ENCODE results near the gene TOP2A. TPM values are rescaled to one million over a fixed set of nuclear protein-coding genes. Genes with fewer than 3 reads are reported as not detected.

The TOP2A gene
- total and polyA plus RNA-seq, 2 donors (not counting 1 experiment from before 2014, with no cell fraction given), result 39.2 to 41.6 TPM

DNA sequence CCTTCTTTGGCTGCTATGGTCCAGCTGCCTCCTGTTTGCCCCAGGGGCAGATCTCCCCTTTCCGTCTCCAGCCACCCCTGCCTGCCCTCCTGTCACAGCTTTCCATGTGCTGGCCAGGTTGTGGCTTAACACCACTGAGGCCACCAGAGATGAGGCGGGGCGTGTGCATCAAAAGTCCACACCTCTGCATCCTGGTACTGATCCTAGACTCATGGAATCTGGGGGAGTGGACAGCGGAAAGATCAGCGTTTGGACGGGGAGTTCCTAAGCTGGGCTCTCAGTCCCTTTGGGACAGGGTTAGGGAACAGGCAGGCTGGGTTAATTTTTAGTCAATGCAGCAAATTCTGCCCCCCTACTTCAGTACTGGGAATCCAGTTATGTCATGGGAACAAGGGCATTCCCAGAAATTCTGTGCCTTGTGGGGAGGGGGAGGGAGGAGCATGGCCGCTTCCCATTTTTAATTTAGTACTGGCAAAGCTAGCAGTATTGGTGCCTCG is 29.5 kb upstream of the TOP2A start:
- no peak for TF ChIP-seq EZH2 (IDR thresholded peaks at IDR 0.05; ENCODE audit: low read length, missing control alignments)
- TF ChIP-seq, protein P1, sequence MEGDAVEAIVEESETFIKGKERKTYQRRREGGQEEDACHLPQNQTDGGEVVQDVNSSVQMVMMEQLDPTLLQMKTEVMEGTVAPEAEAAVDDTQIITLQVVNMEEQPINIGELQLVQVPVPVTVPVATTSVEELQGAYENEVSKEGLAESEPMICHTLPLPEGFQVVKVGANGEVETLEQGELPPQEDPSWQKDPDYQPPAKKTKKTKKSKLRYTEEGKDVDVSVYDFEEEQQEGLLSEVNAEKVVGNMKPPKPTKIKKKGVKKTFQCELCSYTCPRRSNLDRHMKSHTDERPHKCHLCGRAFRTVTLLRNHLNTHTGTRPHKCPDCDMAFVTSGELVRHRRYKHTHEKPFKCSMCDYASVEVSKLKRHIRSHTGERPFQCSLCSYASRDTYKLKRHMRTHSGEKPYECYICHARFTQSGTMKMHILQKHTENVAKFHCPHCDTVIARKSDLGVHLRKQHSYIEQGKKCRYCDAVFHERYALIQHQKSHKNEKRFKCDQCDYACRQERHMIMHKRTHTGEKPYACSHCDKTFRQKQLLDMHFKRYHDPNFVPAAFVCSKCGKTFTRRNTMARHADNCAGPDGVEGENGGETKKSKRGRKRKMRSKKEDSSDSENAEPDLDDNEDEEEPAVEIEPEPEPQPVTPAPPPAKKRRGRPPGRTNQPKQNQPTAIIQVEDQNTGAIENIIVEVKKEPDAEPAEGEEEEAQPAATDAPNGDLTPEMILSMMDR (conservative IDR thresholded peaks at IDR 0.05 in 1 of 2, IDR thresholded peaks at IDR 0.05 in 1 of 2; ENCODE audit: low read depth in 1 of 2, low read length in 2 of 2), result no peak
- Histone ChIP-seq H3K27me3 (ENCODE audit: control insufficient read depth, insufficient read depth, low read length) (no peaks in the 10 kb centered on the region), H3K27ac (ENCODE audit: insufficient read depth, low read length) (peak overlapping the region; percentile 40), H3K4me2 (ENCODE audit: extremely low read depth, insufficient read depth, low read length) (peak overlapping the region; percentile 93), H3K4me1 (ENCODE audit: control insufficient read depth, extremely low read depth, insufficient read depth, low read length) (peaks cover 45% of the 10 kb centered on the region), H2AFZ (ENCODE audit: low read length) (no peak overlapping the region), H3K9ac (ENCODE audit: insufficient read depth, low read length) (no peak overlapping the region), H4K20me1 (ENCODE audit: control insufficient read depth, extremely low read depth, insufficient read depth, low read length) (peaks cover 3% of the 10 kb centered on the region), H3K79me2 (ENCODE audit: control insufficient read depth, insufficient read depth, low read length) (peaks cover 79% of the 10 kb centered on the region), H3K9me3 (ENCODE audit: control insufficient read depth, insufficient read depth, low read depth, low read length) (no peaks in the 10 kb centered on the region), H3K36me3 (ENCODE audit: control insufficient read depth, insufficient read depth, low read length) (peaks cover 11% of the 10 kb centered on the region), H3K4me3 (replicated peaks in 1 of 4; ENCODE audit: control extremely low read depth in 1 of 4, insufficient read depth in 1 of 4, low read depth in 3 of 4, low read length in 4 of 4) (peak overlapping the region; percentile 28 to 100 (median 72))
- no peak for DNase-seq (ENCODE audit: low read depth in 2 of 2)

DNA sequence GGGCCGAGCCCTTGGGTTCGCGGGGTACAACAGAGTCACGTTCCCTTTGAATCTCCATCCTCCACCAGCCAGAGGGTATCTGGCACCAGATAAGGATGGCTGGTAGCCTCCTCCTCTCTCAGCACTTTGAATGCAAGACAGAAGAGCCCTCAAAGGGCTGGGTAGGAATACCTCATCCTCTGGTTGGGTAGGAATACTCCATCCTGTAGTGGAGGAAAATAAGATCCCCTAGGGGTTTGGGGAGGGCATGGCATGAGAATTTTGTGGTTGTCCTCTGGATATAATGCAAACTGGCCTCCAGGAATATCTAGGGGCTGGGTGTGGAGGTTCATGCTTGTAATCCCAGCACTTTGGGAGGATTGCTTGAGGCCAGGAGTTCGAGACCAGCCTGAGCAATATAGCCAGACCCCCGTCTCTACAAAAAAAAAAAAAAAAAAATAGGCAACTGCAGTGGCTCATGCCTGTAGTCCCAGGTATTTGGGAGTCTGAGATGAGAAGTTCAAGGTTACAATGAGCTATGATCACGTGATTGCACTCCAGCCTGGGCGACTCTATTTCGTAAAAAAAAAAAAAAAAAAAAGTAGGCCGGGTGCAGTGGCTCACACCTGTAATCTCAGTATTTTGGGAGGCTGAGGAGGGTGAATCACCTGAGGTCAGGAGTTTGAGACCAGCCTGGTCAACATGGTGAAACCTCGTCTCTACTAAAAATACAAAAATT is 28.2 kb upstream of the TOP2A start:
- no peaks in the 10 kb centered on the region for H3K27me3 ChIP-seq (ENCODE audit: control insufficient read depth, insufficient read depth, low read length)
- peaks cover 3% of the 10 kb centered on the region for H4K20me1 ChIP-seq (ENCODE audit: control insufficient read depth, extremely low read depth, insufficient read depth, low read length)
- H3K9me3 ChIP-seq (ENCODE audit: control insufficient read depth, insufficient read depth, low read depth, low read length), result no peaks in the 10 kb centered on the region
- H3K4me1 ChIP-seq (ENCODE audit: control insufficient read depth, extremely low read depth, insufficient read depth, low read length), result peaks cover 39% of the 10 kb centered on the region
- TF ChIP-seq, protein P1 (conservative IDR thresholded peaks at IDR 0.05 in 1 of 2, IDR thresholded peaks at IDR 0.05 in 1 of 2; ENCODE audit: low read depth in 1 of 2, low read length in 2 of 2), result peak; percentile 4 to 39
- no peak for TF ChIP-seq EZH2 (IDR thresholded peaks at IDR 0.05; ENCODE audit: low read length, missing control alignments)
- H3K79me2 ChIP-seq (ENCODE audit: control insufficient read depth, insufficient read depth, low read length), result peaks cover 73% of the 10 kb centered on the region
- peak overlapping the region; percentile 86 for H3K9ac ChIP-seq (ENCODE audit: insufficient read depth, low read length)
- peak overlapping the region; percentile 93 for H3K4me2 ChIP-seq (ENCODE audit: extremely low read depth, insufficient read depth, low read length)
- DNase-seq (ENCODE audit: low read depth in 2 of 2), result peak in 1 of 2 donors; percentile 50
- H3K27ac ChIP-seq (ENCODE audit: insufficient read depth, low read length), result peak overlapping the region; percentile 79
- no peak overlapping the region for H2AFZ ChIP-seq (ENCODE audit: low read length)
- H3K36me3 ChIP-seq (ENCODE audit: control insufficient read depth, insufficient read depth, low read length), result peaks cover 11% of the 10 kb centered on the region
- peak overlapping the region; percentile 60 to 100 (median 98) for H3K4me3 ChIP-seq (replicated peaks in 1 of 4; ENCODE audit: control extremely low read depth in 1 of 4, insufficient read depth in 1 of 4, low read depth in 3 of 4, low read length in 4 of 4)

DNA sequence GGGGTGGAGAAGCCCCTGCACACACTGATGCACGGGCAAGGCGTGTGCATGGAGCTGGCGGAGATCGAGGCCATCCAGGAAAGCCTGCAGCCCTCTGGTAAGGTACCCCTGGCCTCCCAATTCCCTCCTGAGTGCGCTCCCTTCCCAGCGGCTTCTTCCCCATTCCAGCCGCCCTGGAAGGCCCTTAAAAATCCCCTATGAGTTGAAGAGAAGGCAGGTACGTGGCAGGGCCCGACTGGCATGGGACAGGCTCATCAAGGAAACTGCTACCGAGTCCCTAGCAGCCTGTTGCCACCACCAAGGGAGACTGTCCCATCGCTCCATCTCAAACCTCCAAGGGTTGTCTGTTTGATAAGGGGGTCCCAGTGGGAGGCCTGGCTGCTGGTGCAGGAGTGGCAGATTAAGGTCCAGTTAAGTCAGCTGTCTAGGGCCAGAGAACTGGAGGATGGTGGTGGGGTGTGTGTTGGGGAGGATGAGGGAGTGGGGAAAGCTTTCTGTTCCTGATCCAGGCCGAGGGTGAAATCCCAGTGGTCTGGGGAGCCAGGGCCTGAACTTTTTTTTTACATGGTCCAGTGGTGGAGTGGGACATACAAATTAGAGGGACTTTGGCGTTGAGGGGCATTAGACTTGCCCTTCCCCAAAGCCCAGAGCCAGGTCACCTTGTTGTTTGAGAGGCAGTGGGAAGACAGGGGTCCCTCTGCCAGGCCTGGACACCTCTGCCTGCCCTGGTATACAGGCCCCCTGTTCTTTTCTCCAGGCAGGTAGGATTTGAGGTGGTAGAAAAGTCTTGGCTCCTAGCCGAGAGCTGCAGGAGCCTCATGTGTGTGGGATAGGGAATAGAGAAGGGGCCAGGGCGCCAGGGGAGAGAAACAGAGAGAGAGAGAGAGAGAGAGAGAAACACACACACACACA is 26.5 kb upstream of the TOP2A start:
- peak; percentile 37 to 62 for DNase-seq (ENCODE audit: low read depth in 2 of 2)
- Histone ChIP-seq H3K36me3 (ENCODE audit: control insufficient read depth, insufficient read depth, low read length) (peaks cover 11% of the 10 kb centered on the region), H4K20me1 (ENCODE audit: control insufficient read depth, extremely low read depth, insufficient read depth, low read length) (peaks cover 3% of the 10 kb centered on the region), H3K4me3 (replicated peaks in 1 of 4; ENCODE audit: control extremely low read depth in 1 of 4, insufficient read depth in 1 of 4, low read depth in 3 of 4, low read length in 4 of 4) (peak overlapping the region; percentile 60 to 100 (median 98)), H3K27ac (ENCODE audit: insufficient read depth, low read length) (peak overlapping the region; percentile 79), H3K4me2 (ENCODE audit: extremely low read depth, insufficient read depth, low read length) (peak overlapping the region; percentile 93), H2AFZ (ENCODE audit: low read length) (no peak overlapping the region), H3K79me2 (ENCODE audit: control insufficient read depth, insufficient read depth, low read length) (peaks cover 59% of the 10 kb centered on the region), H3K9me3 (ENCODE audit: control insufficient read depth, insufficient read depth, low read depth, low read length) (no peaks in the 10 kb centered on the region), H3K27me3 (ENCODE audit: control insufficient read depth, insufficient read depth, low read length) (no peaks in the 10 kb centered on the region), H3K9ac (ENCODE audit: insufficient read depth, low read length) (peak overlapping the region; percentile 86), H3K4me1 (ENCODE audit: control insufficient read depth, extremely low read depth, insufficient read depth, low read length) (peaks cover 28% of the 10 kb centered on the region)
- no peak for TF ChIP-seq EZH2 (IDR thresholded peaks at IDR 0.05; ENCODE audit: low read length, missing control alignments)
- TF ChIP-seq, protein P1 (conservative IDR thresholded peaks at IDR 0.05 in 1 of 2, IDR thresholded peaks at IDR 0.05 in 1 of 2; ENCODE audit: low read depth in 1 of 2, low read length in 2 of 2), result no peak
